ENCODE results near the gene PCSK4. TPM values are rescaled to one million over a fixed set of nuclear protein-coding genes. Genes with fewer than 3 reads are reported as not detected.

The PCSK4 gene
- total RNA-seq, 1 experiment from 2014 or later = 9.9 TPM

DNA sequence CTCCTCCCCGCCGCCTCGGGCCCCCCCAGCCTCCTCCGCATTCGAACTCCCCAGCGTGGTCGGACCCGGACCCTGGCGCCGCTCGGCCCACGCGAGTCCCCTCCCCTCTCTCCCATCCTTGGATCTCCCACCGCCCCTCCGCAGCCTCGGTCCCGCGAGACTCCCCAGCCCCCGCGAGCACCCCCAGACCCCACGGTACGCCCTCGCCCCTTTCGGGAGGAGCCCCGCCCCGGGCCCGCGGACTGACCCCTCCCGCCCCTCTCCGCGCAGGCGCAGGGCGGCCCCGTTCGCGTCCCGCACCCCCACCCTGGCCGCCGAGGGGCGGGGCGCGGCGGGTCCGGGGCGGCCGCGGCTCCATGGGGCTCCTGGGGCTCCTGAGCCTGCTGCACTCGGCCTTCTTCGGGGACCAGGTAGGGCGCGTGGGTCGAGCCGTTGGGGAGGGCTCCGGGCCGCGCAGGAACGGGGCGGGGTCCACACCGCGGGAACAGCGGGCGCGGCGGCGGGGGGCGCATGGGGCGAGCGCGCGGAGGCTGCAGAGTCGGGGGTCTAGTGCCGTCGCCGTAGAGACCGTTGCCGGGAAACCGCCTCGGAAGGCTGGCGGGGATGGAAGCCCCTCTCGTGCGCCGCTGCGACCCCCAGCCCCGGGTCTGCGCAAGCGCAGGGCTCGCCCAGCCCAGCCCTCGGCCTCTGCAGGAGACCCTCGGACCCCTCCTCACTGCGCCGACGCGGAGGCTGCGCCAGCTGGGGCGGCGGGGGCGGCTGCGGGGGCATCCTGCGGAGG lies 44.0 kb downstream of the PCSK4 start:
- peaks cover 33% of the 10 kb centered on the region for H3K4me1 ChIP-seq (ENCODE audit: control insufficient read depth, insufficient read depth, low read length)
- in situ Hi-C loops (cut with HindIII; ENCODE audit: low pct_unique_long_range_greater_than_20kb, low sequenced_read_pairs) (no loop called here), intact Hi-C loops (cut with micrococcal nuclease; ENCODE audit: unreplicated experiment) (no loop called here)
- no peak overlapping the region for H3K27ac ChIP-seq (ENCODE audit: low read length)
- CTCF ChIA-PET = no interaction called here
- TF ChIP-seq, protein P1, sequence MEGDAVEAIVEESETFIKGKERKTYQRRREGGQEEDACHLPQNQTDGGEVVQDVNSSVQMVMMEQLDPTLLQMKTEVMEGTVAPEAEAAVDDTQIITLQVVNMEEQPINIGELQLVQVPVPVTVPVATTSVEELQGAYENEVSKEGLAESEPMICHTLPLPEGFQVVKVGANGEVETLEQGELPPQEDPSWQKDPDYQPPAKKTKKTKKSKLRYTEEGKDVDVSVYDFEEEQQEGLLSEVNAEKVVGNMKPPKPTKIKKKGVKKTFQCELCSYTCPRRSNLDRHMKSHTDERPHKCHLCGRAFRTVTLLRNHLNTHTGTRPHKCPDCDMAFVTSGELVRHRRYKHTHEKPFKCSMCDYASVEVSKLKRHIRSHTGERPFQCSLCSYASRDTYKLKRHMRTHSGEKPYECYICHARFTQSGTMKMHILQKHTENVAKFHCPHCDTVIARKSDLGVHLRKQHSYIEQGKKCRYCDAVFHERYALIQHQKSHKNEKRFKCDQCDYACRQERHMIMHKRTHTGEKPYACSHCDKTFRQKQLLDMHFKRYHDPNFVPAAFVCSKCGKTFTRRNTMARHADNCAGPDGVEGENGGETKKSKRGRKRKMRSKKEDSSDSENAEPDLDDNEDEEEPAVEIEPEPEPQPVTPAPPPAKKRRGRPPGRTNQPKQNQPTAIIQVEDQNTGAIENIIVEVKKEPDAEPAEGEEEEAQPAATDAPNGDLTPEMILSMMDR (IDR thresholded peaks at IDR 0.05) = no peak
- no peak for TF ChIP-seq POLR2AphosphoS5 (IDR thresholded peaks at IDR 0.05; ENCODE audit: low read depth, low read length)
- TF ChIP-seq, protein P2, sequence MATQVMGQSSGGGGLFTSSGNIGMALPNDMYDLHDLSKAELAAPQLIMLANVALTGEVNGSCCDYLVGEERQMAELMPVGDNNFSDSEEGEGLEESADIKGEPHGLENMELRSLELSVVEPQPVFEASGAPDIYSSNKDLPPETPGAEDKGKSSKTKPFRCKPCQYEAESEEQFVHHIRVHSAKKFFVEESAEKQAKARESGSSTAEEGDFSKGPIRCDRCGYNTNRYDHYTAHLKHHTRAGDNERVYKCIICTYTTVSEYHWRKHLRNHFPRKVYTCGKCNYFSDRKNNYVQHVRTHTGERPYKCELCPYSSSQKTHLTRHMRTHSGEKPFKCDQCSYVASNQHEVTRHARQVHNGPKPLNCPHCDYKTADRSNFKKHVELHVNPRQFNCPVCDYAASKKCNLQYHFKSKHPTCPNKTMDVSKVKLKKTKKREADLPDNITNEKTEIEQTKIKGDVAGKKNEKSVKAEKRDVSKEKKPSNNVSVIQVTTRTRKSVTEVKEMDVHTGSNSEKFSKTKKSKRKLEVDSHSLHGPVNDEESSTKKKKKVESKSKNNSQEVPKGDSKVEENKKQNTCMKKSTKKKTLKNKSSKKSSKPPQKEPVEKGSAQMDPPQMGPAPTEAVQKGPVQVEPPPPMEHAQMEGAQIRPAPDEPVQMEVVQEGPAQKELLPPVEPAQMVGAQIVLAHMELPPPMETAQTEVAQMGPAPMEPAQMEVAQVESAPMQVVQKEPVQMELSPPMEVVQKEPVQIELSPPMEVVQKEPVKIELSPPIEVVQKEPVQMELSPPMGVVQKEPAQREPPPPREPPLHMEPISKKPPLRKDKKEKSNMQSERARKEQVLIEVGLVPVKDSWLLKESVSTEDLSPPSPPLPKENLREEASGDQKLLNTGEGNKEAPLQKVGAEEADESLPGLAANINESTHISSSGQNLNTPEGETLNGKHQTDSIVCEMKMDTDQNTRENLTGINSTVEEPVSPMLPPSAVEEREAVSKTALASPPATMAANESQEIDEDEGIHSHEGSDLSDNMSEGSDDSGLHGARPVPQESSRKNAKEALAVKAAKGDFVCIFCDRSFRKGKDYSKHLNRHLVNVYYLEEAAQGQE (IDR thresholded peaks at IDR 0.05; ENCODE audit: insufficient read depth in 1 of 2, low read depth in 2 of 2, low read length in 1 of 2) = no peak
- no peak for TF ChIP-seq SIN3A (IDR thresholded peaks at IDR 0.05; ENCODE audit: borderline replicate concordance, insufficient read depth, low read depth, low read length)
- TF ChIP-seq TCF7L2 (IDR thresholded peaks at IDR 0.05; ENCODE audit: low read depth, low read length) = no peak
- no peaks in the 10 kb centered on the region for H3K27me3 ChIP-seq (ENCODE audit: control insufficient read depth, insufficient read depth, low read length)
- peak overlapping the region; percentile 50 to 52 for H3K4me3 ChIP-seq (ENCODE audit: low read depth in 2 of 2, low read length in 2 of 2)
- BruUV-seq (replicated peaks) = no TSS peak
- POLR2A ChIA-PET = no interaction called here
- DNase-seq (ENCODE audit: low read depth, low spot score) = no peak
- H3K9me3 ChIP-seq (ENCODE audit: control insufficient read depth, insufficient read depth, low read depth, low read length) = no peaks in the 10 kb centered on the region
- peak; percentile 49 for ATAC-seq
- H3K36me3 ChIP-seq (ENCODE audit: control insufficient read depth, insufficient read depth, low read length) = no peaks in the 10 kb centered on the region; the same call in 1 of the 2 replicates

DNA sequence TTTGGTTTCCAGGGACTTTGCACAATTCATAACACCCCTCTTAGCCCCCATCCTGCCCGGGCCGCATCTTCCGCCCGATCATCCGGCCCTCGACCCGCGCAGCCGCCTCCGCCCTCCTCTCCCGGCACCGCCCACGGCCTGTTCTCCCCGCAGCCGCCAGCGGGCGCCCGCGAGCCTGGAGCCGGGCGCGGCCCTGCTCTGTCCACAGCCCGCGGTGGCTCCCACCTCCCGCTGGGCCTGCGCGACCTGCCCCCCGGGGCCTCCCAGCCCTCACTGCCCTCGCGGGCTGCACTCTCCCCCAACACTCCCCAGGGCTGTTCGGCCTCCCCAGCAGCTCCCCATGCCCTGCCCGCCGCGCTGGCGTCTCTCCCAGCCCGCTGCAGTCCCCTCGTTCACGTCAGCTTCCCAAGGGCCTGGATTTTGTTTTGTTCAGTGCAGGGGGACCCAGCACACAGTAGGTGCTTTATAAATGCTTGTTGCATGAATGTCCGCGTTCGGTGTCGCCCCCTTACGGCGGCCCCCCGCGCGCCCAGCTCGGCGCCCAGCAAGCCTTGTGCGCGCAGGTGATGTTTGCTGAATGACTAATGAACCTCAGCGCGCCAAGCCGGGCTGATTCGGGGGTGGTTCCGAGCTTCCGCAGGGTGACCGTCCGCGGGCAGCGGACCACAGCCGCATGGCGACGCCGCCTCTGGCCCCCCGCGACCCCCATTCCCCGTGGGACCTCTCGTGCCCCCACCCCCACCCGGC lies 44.8 kb downstream of the PCSK4 start:
- ATAC-seq = peak; percentile 81
- Histone ChIP-seq H3K27ac (ENCODE audit: low read length) (peak overlapping the region; percentile 89), H3K36me3 (ENCODE audit: control insufficient read depth, insufficient read depth, low read length) (peaks cover 1% of the 10 kb centered on the region; the same call in 1 of the 2 replicates), H3K4me1 (ENCODE audit: control insufficient read depth, insufficient read depth, low read length) (peaks cover 41% of the 10 kb centered on the region), H3K27me3 (ENCODE audit: control insufficient read depth, insufficient read depth, low read length) (no peaks in the 10 kb centered on the region), H3K4me3 (ENCODE audit: low read depth in 2 of 2, low read length in 2 of 2) (peak overlapping the region; percentile 47 to 52), H3K9me3 (ENCODE audit: control insufficient read depth, insufficient read depth, low read depth, low read length) (no peaks in the 10 kb centered on the region)
- CTCF ChIA-PET = no interaction called here
- POLR2A ChIA-PET = no interaction called here
- in situ Hi-C loops (cut with HindIII; ENCODE audit: low pct_unique_long_range_greater_than_20kb, low sequenced_read_pairs) = no loop called here
- intact Hi-C loops (cut with micrococcal nuclease; ENCODE audit: unreplicated experiment) = no loop called here
- no peak for TF ChIP-seq TCF7L2 (IDR thresholded peaks at IDR 0.05; ENCODE audit: low read depth, low read length)
- TF ChIP-seq, protein P1 (IDR thresholded peaks at IDR 0.05) = peak; percentile 98
- TF ChIP-seq, protein P2 (IDR thresholded peaks at IDR 0.05; ENCODE audit: insufficient read depth in 1 of 2, low read depth in 2 of 2, low read length in 1 of 2) = 0 out of 4 replicates have a peak, but pooled peaks of 1 of the 2 experiments have one; percentile 46
- BruUV-seq (replicated peaks) = no TSS peak
- no peak for DNase-seq (ENCODE audit: low read depth, low spot score)

Data from Panc1 (cell line).